CD14-positive monocyte (primary cell): ENCODE data around the gene MTMR10. TPM values are rescaled to one million over a fixed set of nuclear protein-coding genes. Genes with fewer than 3 reads are reported as not detected.

Experiments
- DNase-seq, 3 donors: peaks; one replicate each; pipeline ENCODE4 v3.0.0-alpha.2; 2011 to 2022
- H2AFZ ChIP-seq: 2 replicates; pipeline ENCODE4 v1.6.0; 2012; ENCODE audit warnings: mild to moderate bottlenecking, low read depth, low read length, inconsistent platforms; ENCODE audit not compliant: insufficient read depth, poor library complexity, severe bottlenecking
- H3K27ac ChIP-seq, 2 donors: 1 replicate in 1 of 2; 2 replicates in 1 of 2; pipeline ENCODE4 v1.5.1; 2012 to 2013; ENCODE audit warnings: low read length in 2 of 2, control low read depth in 1 of 2, inconsistent platforms in 1 of 2, low read depth in 1 of 2, mild to moderate bottlenecking in 1 of 2
- H3K27me3 ChIP-seq, 2 donors: one replicate each; pipeline versions ENCODE4 v1.6.0 to v1.6.1; 2011 to 2013; ENCODE audit warnings: low read length in 2 of 2; ENCODE audit not compliant: control insufficient read depth in 2 of 2, insufficient read depth in 2 of 2
- H3K36me3 ChIP-seq, 2 donors: replicated peaks in 1 of 2; 1 replicate in 1 of 2; 2 replicates in 1 of 2; pipeline versions ENCODE4 v1.5.1 to v1.6.1; 2012 to 2013; ENCODE audit warnings: low read length in 2 of 2, control low read depth in 1 of 2, inconsistent platforms in 1 of 2, mild to moderate bottlenecking in 1 of 2; ENCODE audit not compliant: insufficient read depth in 2 of 2, control insufficient read depth in 1 of 2
- H3K4me1 ChIP-seq, 2 donors: 1 replicate in 1 of 2; 2 replicates in 1 of 2; pipeline versions ENCODE4 v1.5.1 to v1.6.1; 2012 to 2013; ENCODE audit warnings: low read length in 2 of 2, control low read depth in 1 of 2, inconsistent platforms in 1 of 2, mild to moderate bottlenecking in 1 of 2, moderate library complexity in 1 of 2; ENCODE audit not compliant: insufficient read depth in 2 of 2, control insufficient read depth in 1 of 2
- H3K4me2 ChIP-seq: replicated peaks from 2 replicates; pipeline ENCODE3; 2012; ENCODE audit warnings: low read length, moderate library complexity, mild to moderate bottlenecking; ENCODE audit not compliant: poor library complexity, severe bottlenecking; ENCODE audit errors: extremely low read depth
- H3K4me3 ChIP-seq, 3 experiments: fragments of 200-600 bp in 1 of 3; sonication (generic) in 1 of 3; replicated peaks in 1 of 3; 1 replicate in 2 of 3; 2 replicates in 1 of 3; pipeline ENCODE4 v1.5.1; 2011 to 2013; ENCODE audit warnings: low read length in 3 of 3, mild to moderate bottlenecking in 3 of 3, control low read depth in 2 of 3, low read depth in 2 of 3, inconsistent platforms in 1 of 3, moderate library complexity in 1 of 3
- H3K79me2 ChIP-seq: 2 replicates; pipeline ENCODE4 v1.6.0; 2012; ENCODE audit warnings: mild to moderate bottlenecking, control low read depth, inconsistent platforms, low read length, moderate library complexity; ENCODE audit not compliant: insufficient read depth
- H3K9ac ChIP-seq: 2 replicates; pipeline ENCODE4 v1.6.0; 2017; ENCODE audit warnings: low read length, mild to moderate bottlenecking; ENCODE audit not compliant: insufficient read depth, poor library complexity, severe bottlenecking
- H3K9me3 ChIP-seq, 2 donors: replicated peaks in 1 of 2; 1 replicate in 1 of 2; 2 replicates in 1 of 2; pipeline versions ENCODE4 v1.5.1 to v1.6.1; 2012 to 2013; ENCODE audit warnings: low read length in 2 of 2, control low read depth in 1 of 2; ENCODE audit not compliant: control insufficient read depth in 1 of 2, insufficient read depth in 1 of 2
- H4K20me1 ChIP-seq: 2 replicates; pipeline ENCODE4 v1.6.0; 2012; ENCODE audit warnings: mild to moderate bottlenecking, low read length, control low read depth, moderate library complexity; ENCODE audit not compliant: insufficient read depth
- H3K27ac Mint-ChIP-seq, 7 donors: one replicate each; pipeline ENCODE4 v1.8.0; 2020; ENCODE audit warnings: mild to moderate bottlenecking in 7 of 7, mixed read lengths in 7 of 7, moderate library complexity in 6 of 7, inconsistent platforms in 2 of 7
- H3K27me3 Mint-ChIP-seq, 3 donors: one replicate each; pipeline ENCODE4 v1.8.0; 2021 to 2022; ENCODE audit warnings: low read depth in 3 of 3, mild to moderate bottlenecking in 3 of 3, mixed read lengths in 3 of 3, moderate library complexity in 3 of 3, inconsistent platforms in 1 of 3
- H3K36me3 Mint-ChIP-seq, 2 donors: one replicate each; pipeline ENCODE4 v1.8.0; 2020; ENCODE audit warnings: mixed read lengths in 2 of 2, inconsistent platforms in 1 of 2, mild to moderate bottlenecking in 1 of 2
- H3K4me1 Mint-ChIP-seq: one replicate; pipeline ENCODE4 v1.8.0; 2020; ENCODE audit warnings: mild to moderate bottlenecking, mixed read lengths
- H3K4me3 Mint-ChIP-seq, 2 donors: one replicate each; pipeline ENCODE4 v1.8.0; 2020; ENCODE audit warnings: mild to moderate bottlenecking in 2 of 2, mixed read lengths in 2 of 2, moderate library complexity in 1 of 2
- H3K9me3 Mint-ChIP-seq, 7 donors: one replicate each; pipeline ENCODE4 v1.8.0; 2020 to 2022; ENCODE audit warnings: mixed read lengths in 7 of 7, mild to moderate bottlenecking in 6 of 7, moderate library complexity in 6 of 7, inconsistent platforms in 2 of 7
- CTCF ChIP-seq: fragments of 200-600 bp; IDR thresholded peaks from one replicate; pipeline ENCODE4 v1.8.0; 2022; ENCODE audit warnings: antibody characterized with exemption, mild to moderate bottlenecking
- WGBS: methylation state at CpG from one replicate; pipeline ENCODE4 v1.1.5; 2013; ENCODE audit warnings: missing lambda C conversion rate; ENCODE audit not compliant: insufficient coverage; 5-methylcytosine and 5-hydroxymethylcytosine counted together
- intact Hi-C, 2 donors: fragments of 100-400 bp; cut with micrococcal nuclease; formaldehyde crosslinking; loops; one replicate each; pipeline versions ENCODE4 v1.15.0 to v1.15.1; 2023
- polyA plus RNA-seq, 3 donors: library from polyadenylated mRNA; depleted of rRNA in 1 of 3; unstranded in 2 of 3; stranded (reverse) in 1 of 3; fragments of 300-500 nt in 2 of 3; fragments of >200 nt in 1 of 3; fragmentation: Illumina TruSeq in 2 of 3; gene quantifications; 1 replicate in 2 of 3; 2 replicates in 1 of 3; pipeline ENCODE4 v1.2.3, GENCODE V29; 2012 to 2021

The MTMR10 gene
- polyA plus RNA-seq, 3 donors, result 8.7 to 23.3 (median 15.9) TPM

GRCh38 chr15:30913761-30914160 is 77.7 kb downstream of the MTMR10 start:
- intact Hi-C loops, result no loop called here
- Mint-ChIP-seq H3K27ac (peak overlapping the region in 1 of 7 donors; percentile 59), H3K36me3 (peaks cover 54 to 67% of the 10 kb centered on the region in 2 donors), H3K9me3 (no peaks in the 10 kb centered on the region), H3K4me1 (no peaks in the 10 kb centered on the region), H3K4me3 (no peak overlapping the region), H3K27me3 (peaks cover 0 to 1% (median 0%) of the 10 kb centered on the region in 3 donors)
- H4K20me1 ChIP-seq, result no peaks in the 10 kb centered on the region
- H2AFZ ChIP-seq, result no peak overlapping the region
- H3K79me2 ChIP-seq, result no peaks in the 10 kb centered on the region
- H3K36me3 ChIP-seq, result peaks cover 20 to 83% of the 10 kb centered on the region in 2 donors
- 100% methylated on average over 5 of the region's 9 CpGs for WGBS
- H3K27me3 ChIP-seq, result no peaks in the 10 kb centered on the region
- H3K4me3 ChIP-seq, result no peak overlapping the region
- H3K9me3 ChIP-seq, result no peaks in the 10 kb centered on the region
- no peak overlapping the region for H3K27ac ChIP-seq
- DNase-seq, result no peak
- H3K9ac ChIP-seq, result no peak overlapping the region
- no peak overlapping the region for H3K4me2 ChIP-seq
- H3K4me1 ChIP-seq, result no peaks in the 10 kb centered on the region
- TF ChIP-seq CTCF, result no peak

GRCh38 chr15:30906366-30906765 is 85.1 kb downstream of the MTMR10 start:
- Histone ChIP-seq H3K36me3 (peaks cover 4 to 22% of the 10 kb centered on the region in 2 donors), H2AFZ (no peak overlapping the region), H3K27me3 (no peaks in the 10 kb centered on the region), H3K4me2 (no peak overlapping the region), H3K79me2 (no peaks in the 10 kb centered on the region), H3K27ac (no peak overlapping the region), H3K9ac (no peak overlapping the region), H3K4me3 (no peak overlapping the region), H3K4me1 (peaks cover 6 to 21% of the 10 kb centered on the region in 2 donors), H4K20me1 (no peaks in the 10 kb centered on the region), H3K9me3 (no peaks in the 10 kb centered on the region)
- WGBS, result 50% methylated on average over 1 of the region's 4 CpGs
- Mint-ChIP-seq H3K27ac (no peak overlapping the region), H3K27me3 (peaks cover 0 to 5% (median 0%) of the 10 kb centered on the region in 3 donors), H3K4me1 (peaks cover 20% of the 10 kb centered on the region), H3K9me3 (no peaks in the 10 kb centered on the region), H3K36me3 (peaks cover 26 to 34% of the 10 kb centered on the region in 2 donors), H3K4me3 (no peak overlapping the region)
- TF ChIP-seq CTCF, result no peak
- intact Hi-C loops, result no loop called here
- DNase-seq, result no peak
